NCI-H1694 (cell line): Measurements from ENCODE around the gene ASCL5.

Experiments used
- DNase-seq: peaks from one replicate; lab custom pipeline; 2025; lab: John Stamatoyannopoulos, UW

ASCL5 gene

GRCh38 chr1:201153474-201154388 lies 26.7 kb upstream of the ASCL5 start:
- DNase-seq = peak; percentile 50

- peak; percentile 37 for DNase-seq
Measured at GRCh38 chr1:201149400-201149799, 22.4 kb upstream of the ASCL5 start.

- no peak for DNase-seq
Measured at GRCh38 chr1:201147396-201148015, 20.5 kb upstream of the ASCL5 start.

- no peak for DNase-seq
Measured at GRCh38 chr1:201146626-201147390, 19.8 kb upstream of the ASCL5 start.

GRCh38 chr1:201145816-201146215 lies 18.8 kb upstream of the ASCL5 start:
- no peak for DNase-seq

- no peak for DNase-seq
Measured at GRCh38 chr1:201145132-201145531, 18.1 kb upstream of the ASCL5 start.

GRCh38 chr1:201144701-201145100 lies 17.7 kb upstream of the ASCL5 start:
- DNase-seq = no peak

- no peak for DNase-seq
Measured at GRCh38 chr1:201143726-201144635, 17.0 kb upstream of the ASCL5 start.

GRCh38 chr1:201142849-201143725 lies 16.1 kb upstream of the ASCL5 start:
- DNase-seq = no peak

GRCh38 chr1:201142011-201142848 lies 15.2 kb upstream of the ASCL5 start:
- DNase-seq = peak; percentile 32

- DNase-seq = no peak
Measured at GRCh38 chr1:201141418-201141817, 14.4 kb upstream of the ASCL5 start.

- DNase-seq = no peak
Measured at GRCh38 chr1:201140941-201141260, 13.9 kb upstream of the ASCL5 start.

- DNase-seq = no peak
Measured at GRCh38 chr1:201140235-201140940, 13.4 kb upstream of the ASCL5 start.

GRCh38 chr1:201139756-201140155 lies 12.8 kb upstream of the ASCL5 start:
- no peak for DNase-seq

- no peak for DNase-seq
Measured at GRCh38 chr1:201139306-201139705, 12.3 kb upstream of the ASCL5 start.

GRCh38 chr1:201138311-201138840 lies 11.4 kb upstream of the ASCL5 start:
- DNase-seq = no peak

GRCh38 chr1:201137579-201138310 lies 10.8 kb upstream of the ASCL5 start:
- no peak for DNase-seq

- no peak for DNase-seq
Measured at GRCh38 chr1:201137024-201137392, 10.0 kb upstream of the ASCL5 start.
